H9 (cell line): Measurements from ENCODE around the gene TGM2. TPM values are rescaled to one million over a fixed set of nuclear protein-coding genes. Genes with fewer than 3 reads are reported as not detected.

Experiments
- DNase-seq: peaks from one replicate; pipeline ENCODE4 v3.0.0-alpha.2; 2017
- H2AFZ ChIP-seq: one replicate; pipeline ENCODE4 v1.6.1; 2013; ENCODE audit warnings: mild to moderate bottlenecking, low read length, control low read depth, moderate library complexity
- H2AK5ac ChIP-seq: 2 replicates; pipeline ENCODE4 v1.6.1; 2013; ENCODE audit warnings: low read length, control low read depth, mixed read lengths; ENCODE audit not compliant: insufficient read length
- H2BK120ac ChIP-seq: one replicate; pipeline ENCODE4 v1.6.1; 2013; ENCODE audit warnings: low read depth, mild to moderate bottlenecking, low read length, control low read depth, inconsistent platforms; ENCODE audit not compliant: poor library complexity, severe bottlenecking
- H2BK12ac ChIP-seq: 2 replicates; pipeline ENCODE4 v1.6.1; 2013; ENCODE audit warnings: low read length, control low read depth, mixed read lengths, low read depth; ENCODE audit not compliant: insufficient read length
- H2BK15ac ChIP-seq: 2 replicates; pipeline ENCODE4 v1.6.1; 2013; ENCODE audit warnings: low read depth, low read length, control low read depth
- H2BK20ac ChIP-seq: one replicate; pipeline ENCODE4 v1.6.1; 2013; ENCODE audit warnings: low read depth, mild to moderate bottlenecking, low read length, control low read depth, inconsistent platforms; ENCODE audit not compliant: poor library complexity, severe bottlenecking
- H2BK5ac ChIP-seq: 2 replicates; pipeline ENCODE4 v1.6.1; 2013; ENCODE audit warnings: low read length, control low read depth, mixed read lengths; ENCODE audit not compliant: insufficient read length
- H3K14ac ChIP-seq: 2 replicates; pipeline ENCODE4 v1.6.1; 2013; ENCODE audit warnings: low read length, control low read depth; ENCODE audit not compliant: insufficient read depth
- H3K18ac ChIP-seq: 2 replicates; pipeline ENCODE4 v1.6.1; 2013; ENCODE audit warnings: low read depth, mild to moderate bottlenecking, mixed read lengths, low read length, control low read depth; ENCODE audit not compliant: insufficient read length
- H3K23ac ChIP-seq: 2 replicates; pipeline ENCODE4 v1.6.1; 2013; ENCODE audit warnings: low read length, control low read depth, mixed read lengths, low read depth; ENCODE audit not compliant: insufficient read length
- H3K23me2 ChIP-seq: 2 replicates; pipeline ENCODE4 v1.6.1; 2013; ENCODE audit warnings: low read depth, mild to moderate bottlenecking, mixed read lengths, low read length, control low read depth; ENCODE audit not compliant: insufficient read length, poor library complexity, severe bottlenecking
- H3K27ac ChIP-seq: 2 replicates; pipeline ENCODE4 v1.5.1; 2013; ENCODE audit warnings: low read length, control low read depth, mixed read lengths, low read depth; ENCODE audit not compliant: insufficient read length
- H3K27me3 ChIP-seq: 2 replicates; pipeline ENCODE4 v1.6.1; 2013; ENCODE audit warnings: low read length, control low read depth, inconsistent platforms; ENCODE audit not compliant: insufficient read depth
- H3K4ac ChIP-seq: 2 replicates; pipeline ENCODE4 v1.6.1; 2013; ENCODE audit warnings: low read depth, mild to moderate bottlenecking, control low read depth, inconsistent platforms, low read length, moderate library complexity
- H3K4me1 ChIP-seq: 2 replicates; pipeline ENCODE4 v1.6.1; 2013; ENCODE audit warnings: low read length, control low read depth, inconsistent platforms; ENCODE audit not compliant: insufficient read depth
- H3K4me2 ChIP-seq: 2 replicates; pipeline ENCODE4 v1.6.1; 2013; ENCODE audit warnings: low read length, control low read depth, mixed read lengths; ENCODE audit not compliant: insufficient read length, insufficient read depth
- H3K56ac ChIP-seq: 2 replicates; pipeline ENCODE4 v1.6.1; 2013; ENCODE audit warnings: low read depth, mild to moderate bottlenecking, mixed read lengths, low read length, control low read depth; ENCODE audit not compliant: insufficient read length
- H3K79me1 ChIP-seq: 2 replicates; pipeline ENCODE4 v1.6.1; 2013; ENCODE audit warnings: low read depth, mild to moderate bottlenecking, moderate library complexity, low read length, control low read depth, inconsistent platforms; ENCODE audit not compliant: insufficient read depth, poor library complexity, severe bottlenecking
- H3K79me2 ChIP-seq: 2 replicates; pipeline ENCODE4 v1.6.1; 2013; ENCODE audit warnings: low read length, control low read depth, inconsistent platforms; ENCODE audit not compliant: insufficient read depth
- H3K9ac ChIP-seq: 2 replicates; pipeline ENCODE4 v1.6.1; 2013; ENCODE audit warnings: low read length, control low read depth, mixed read lengths; ENCODE audit not compliant: insufficient read length; ENCODE audit errors: extremely low read depth
- H3K9me3 ChIP-seq: one replicate; pipeline ENCODE4 v1.6.1; 2013; ENCODE audit warnings: low read depth, low read length, inconsistent platforms; ENCODE audit not compliant: control insufficient read depth
- H3T11ph ChIP-seq: one replicate; pipeline ENCODE4 v1.6.1; 2013; ENCODE audit warnings: mild to moderate bottlenecking, low read length, control low read depth, inconsistent platforms
- H4K20me1 ChIP-seq: one replicate; pipeline ENCODE4 v1.6.1; 2013; ENCODE audit not compliant: control insufficient read depth, insufficient read length, insufficient read depth
- H4K5ac ChIP-seq: 2 replicates; pipeline ENCODE4 v1.6.1; 2013; ENCODE audit warnings: low read depth, mild to moderate bottlenecking, mixed read lengths, low read length, control low read depth; ENCODE audit not compliant: insufficient read length
- H4K8ac ChIP-seq: replicated peaks from 2 replicates; pipeline ENCODE4 v1.6.1; 2013; ENCODE audit warnings: low read length, control low read depth, mixed read lengths, low read depth; ENCODE audit not compliant: insufficient read length
- H4K91ac ChIP-seq: 2 replicates; pipeline ENCODE4 v1.6.1; 2013; ENCODE audit warnings: low read depth, mild to moderate bottlenecking, moderate library complexity, mixed read lengths, low read length, control low read depth; ENCODE audit not compliant: insufficient read length
- H3K27ac Mint-ChIP-seq, 3 experiments: 2 replicates in 2 of 3; 3 replicates in 1 of 3; pipeline ENCODE4 v1.8.0; 2020 to 2021; ENCODE audit warnings: mixed read lengths in 3 of 3, mild to moderate bottlenecking in 1 of 3, moderate library complexity in 1 of 3
- H3K27me3 Mint-ChIP-seq: 2 replicates; pipeline ENCODE4 v1.8.0; 2021; ENCODE audit warnings: low read depth, mild to moderate bottlenecking, moderate library complexity, mixed read lengths
- H3K36me3 Mint-ChIP-seq, 3 experiments: 2 replicates in 2 of 3; 3 replicates in 1 of 3; pipeline ENCODE4 v1.8.0; 2020 to 2021; ENCODE audit warnings: low read depth in 3 of 3, mixed read lengths in 3 of 3; ENCODE audit not compliant: insufficient read depth in 1 of 3
- H3K4me1 Mint-ChIP-seq, 2 experiments: 2 replicates each; pipeline ENCODE4 v1.8.0; 2020; ENCODE audit warnings: mixed read lengths in 2 of 2
- H3K4me3 Mint-ChIP-seq, 2 experiments: 2 replicates in 1 of 2; 3 replicates in 1 of 2; pipeline ENCODE4 v1.8.0; 2020 to 2021; ENCODE audit warnings: mild to moderate bottlenecking in 2 of 2, mixed read lengths in 2 of 2, moderate library complexity in 1 of 2
- H3K9me3 Mint-ChIP-seq, 2 experiments: 2 replicates in 1 of 2; 3 replicates in 1 of 2; pipeline ENCODE4 v1.8.0; 2020; ENCODE audit warnings: mild to moderate bottlenecking in 2 of 2, mixed read lengths in 2 of 2, moderate library complexity in 1 of 2
- WGBS: extraction: QIAGEN DNeasy Blood & Tissue Kit; methylation state at CpG from one replicate; pipeline ENCODE4 v1.1.7; 2013; ENCODE audit warnings: missing lambda C conversion rate, low lambda C conversion rate, mixed read lengths; ENCODE audit not compliant: insufficient read length; ENCODE audit errors: extremely low coverage; 5-methylcytosine and 5-hydroxymethylcytosine counted together
- total RNA-seq: library from RNA; stranded (reverse); gene quantifications from 2 replicates; pipeline ENCODE4 v1.2.1, GENCODE V29; 2021
- TF ChIP-seq, protein P1 (sequence below): fragments of 200-600 bp; sonication (generic); conservative IDR thresholded peaks from 3 replicates; pipeline ENCODE4 v1.8.0; 2021; ENCODE audit warnings: antibody characterized with exemption, mild to moderate bottlenecking

Gene TGM2
- total RNA-seq, 1 experiment from 2014 or later: 1.1 TPM

DNA sequence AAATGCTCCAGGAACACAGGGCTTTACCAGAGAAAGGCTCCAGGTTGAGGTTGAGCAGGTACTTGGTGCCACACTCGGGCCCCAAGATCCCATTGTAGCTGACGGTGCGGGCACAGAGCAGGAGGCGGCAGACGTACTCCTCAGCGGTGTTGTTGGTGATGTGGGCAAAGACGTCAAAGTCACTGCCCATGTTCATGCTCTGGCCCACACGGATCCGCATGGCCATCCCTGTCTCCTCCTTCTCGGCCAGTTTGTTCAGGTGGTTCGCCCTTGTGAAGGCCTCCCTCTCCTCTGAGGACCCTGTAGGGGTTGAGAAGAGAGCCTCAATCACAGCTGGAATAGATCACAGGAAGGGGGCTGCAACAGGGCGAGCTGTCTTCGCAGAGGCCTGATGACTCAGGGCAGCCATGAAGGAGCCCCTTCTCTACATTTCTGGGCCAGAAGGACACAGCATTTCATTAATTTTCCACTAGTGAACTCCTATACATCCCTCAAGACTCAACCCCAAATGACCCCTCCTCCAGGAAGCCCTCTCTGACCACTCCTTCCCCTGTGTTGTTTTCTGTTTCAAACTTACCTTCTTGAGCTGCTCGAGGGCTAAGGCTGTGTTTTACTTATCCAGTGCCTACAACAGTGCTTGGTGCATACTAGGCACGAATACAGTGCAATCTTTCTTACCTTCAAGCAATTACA is 26.8 kb downstream of the TGM2 start:
- Histone ChIP-seq H3K79me1 (no peaks in the 10 kb centered on the region), H3K14ac (no peak overlapping the region), H3K56ac (no peak overlapping the region), H3K27me3 (no peaks in the 10 kb centered on the region), H2BK20ac (no peak overlapping the region), H3K9ac (no peak overlapping the region), H3K23ac (no peak overlapping the region), H2BK12ac (no peak overlapping the region), H3K23me2 (no peaks in the 10 kb centered on the region), H4K91ac (no peak overlapping the region), H3K9me3 (no peaks in the 10 kb centered on the region), H3K4ac (no peak overlapping the region), H3K18ac (no peak overlapping the region), H4K5ac (no peak overlapping the region), H2AFZ (no peak overlapping the region), H3K27ac (no peak overlapping the region), H2BK5ac (no peak overlapping the region), H2AK5ac (no peak overlapping the region), H3K79me2 (no peaks in the 10 kb centered on the region), H4K8ac (no peak overlapping the region), H3K4me2 (no peak overlapping the region), H3T11ph (no peak overlapping the region), H2BK15ac (no peak overlapping the region), H3K4me1 (no peaks in the 10 kb centered on the region), H2BK120ac (no peak overlapping the region), H4K20me1 (no peaks in the 10 kb centered on the region)
- WGBS: no CpG with 5 or more reads among the region's 15 CpGs
- Mint-ChIP-seq H3K9me3 (no peaks in the 10 kb centered on the region), H3K36me3 (no peaks in the 10 kb centered on the region), H3K4me1 (peaks cover 14 to 25% of the 10 kb centered on the region in 2 experiments), H3K27ac (no peak overlapping the region), H3K27me3 (no peaks in the 10 kb centered on the region; the same call in 1 of the 2 replicates), H3K4me3 (no peak overlapping the region)
- no peak for DNase-seq
- TF ChIP-seq, protein P1, sequence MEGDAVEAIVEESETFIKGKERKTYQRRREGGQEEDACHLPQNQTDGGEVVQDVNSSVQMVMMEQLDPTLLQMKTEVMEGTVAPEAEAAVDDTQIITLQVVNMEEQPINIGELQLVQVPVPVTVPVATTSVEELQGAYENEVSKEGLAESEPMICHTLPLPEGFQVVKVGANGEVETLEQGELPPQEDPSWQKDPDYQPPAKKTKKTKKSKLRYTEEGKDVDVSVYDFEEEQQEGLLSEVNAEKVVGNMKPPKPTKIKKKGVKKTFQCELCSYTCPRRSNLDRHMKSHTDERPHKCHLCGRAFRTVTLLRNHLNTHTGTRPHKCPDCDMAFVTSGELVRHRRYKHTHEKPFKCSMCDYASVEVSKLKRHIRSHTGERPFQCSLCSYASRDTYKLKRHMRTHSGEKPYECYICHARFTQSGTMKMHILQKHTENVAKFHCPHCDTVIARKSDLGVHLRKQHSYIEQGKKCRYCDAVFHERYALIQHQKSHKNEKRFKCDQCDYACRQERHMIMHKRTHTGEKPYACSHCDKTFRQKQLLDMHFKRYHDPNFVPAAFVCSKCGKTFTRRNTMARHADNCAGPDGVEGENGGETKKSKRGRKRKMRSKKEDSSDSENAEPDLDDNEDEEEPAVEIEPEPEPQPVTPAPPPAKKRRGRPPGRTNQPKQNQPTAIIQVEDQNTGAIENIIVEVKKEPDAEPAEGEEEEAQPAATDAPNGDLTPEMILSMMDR: no peak
